Astrocyte of the cerebellum (primary cell): Measurements from ENCODE around the gene ZBTB46.
"Not testable (repeated sequence)": the region's sequence is repeated elsewhere in the genome, so short reads cannot be mapped to it uniquely, and the experiment has no call there.

Experiments
- DNase-seq: peaks from one replicate; pipeline ENCODE4 v3.0.0-alpha.2; 2011; ENCODE audit warnings: low read depth
- H3K4me3 ChIP-seq: 2 replicates; pipeline ENCODE4 v1.5.1; 2011; ENCODE audit warnings: mild to moderate bottlenecking, low read depth, low read length, moderate library complexity
- in situ Hi-C: cut with HindIII; loops from 2 replicates; pipeline ENCODE4 v1.10.0; 2017; ENCODE audit warnings: low sequenced_read_pairs
- TF ChIP-seq, protein P1 (sequence below): IDR thresholded peaks from 2 replicates; pipeline ENCODE4 v1.5.1; 2012; ENCODE audit warnings: low read length, low read depth, moderate library complexity, mild to moderate bottlenecking; ENCODE audit errors: missing control alignments

The ZBTB46 gene

DNA sequence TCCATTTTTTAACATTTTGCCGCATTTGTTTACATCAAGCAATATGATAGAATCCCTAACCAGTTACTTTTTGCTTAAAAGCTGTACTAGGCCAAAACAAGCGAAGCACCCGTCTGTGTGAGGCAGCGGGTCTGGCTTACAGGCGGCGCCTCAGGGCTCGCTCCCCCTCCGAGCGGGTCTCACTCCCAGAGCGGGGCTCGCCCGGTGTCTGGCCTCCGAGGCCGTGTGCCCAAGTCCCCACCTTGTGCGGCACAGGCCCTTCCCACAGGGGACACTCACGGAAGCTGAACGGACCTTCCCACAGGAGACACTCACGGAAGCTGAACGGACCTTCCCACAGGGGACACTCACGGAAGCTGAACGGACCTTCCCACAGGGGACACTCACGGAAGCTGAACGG is 23.4 kb downstream of the ZBTB46 start:
- no peak overlapping the region for H3K4me3 ChIP-seq
- no peak for DNase-seq
- in situ Hi-C loops = no loop called here
- TF ChIP-seq, protein P1, sequence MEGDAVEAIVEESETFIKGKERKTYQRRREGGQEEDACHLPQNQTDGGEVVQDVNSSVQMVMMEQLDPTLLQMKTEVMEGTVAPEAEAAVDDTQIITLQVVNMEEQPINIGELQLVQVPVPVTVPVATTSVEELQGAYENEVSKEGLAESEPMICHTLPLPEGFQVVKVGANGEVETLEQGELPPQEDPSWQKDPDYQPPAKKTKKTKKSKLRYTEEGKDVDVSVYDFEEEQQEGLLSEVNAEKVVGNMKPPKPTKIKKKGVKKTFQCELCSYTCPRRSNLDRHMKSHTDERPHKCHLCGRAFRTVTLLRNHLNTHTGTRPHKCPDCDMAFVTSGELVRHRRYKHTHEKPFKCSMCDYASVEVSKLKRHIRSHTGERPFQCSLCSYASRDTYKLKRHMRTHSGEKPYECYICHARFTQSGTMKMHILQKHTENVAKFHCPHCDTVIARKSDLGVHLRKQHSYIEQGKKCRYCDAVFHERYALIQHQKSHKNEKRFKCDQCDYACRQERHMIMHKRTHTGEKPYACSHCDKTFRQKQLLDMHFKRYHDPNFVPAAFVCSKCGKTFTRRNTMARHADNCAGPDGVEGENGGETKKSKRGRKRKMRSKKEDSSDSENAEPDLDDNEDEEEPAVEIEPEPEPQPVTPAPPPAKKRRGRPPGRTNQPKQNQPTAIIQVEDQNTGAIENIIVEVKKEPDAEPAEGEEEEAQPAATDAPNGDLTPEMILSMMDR = no peak

DNA sequence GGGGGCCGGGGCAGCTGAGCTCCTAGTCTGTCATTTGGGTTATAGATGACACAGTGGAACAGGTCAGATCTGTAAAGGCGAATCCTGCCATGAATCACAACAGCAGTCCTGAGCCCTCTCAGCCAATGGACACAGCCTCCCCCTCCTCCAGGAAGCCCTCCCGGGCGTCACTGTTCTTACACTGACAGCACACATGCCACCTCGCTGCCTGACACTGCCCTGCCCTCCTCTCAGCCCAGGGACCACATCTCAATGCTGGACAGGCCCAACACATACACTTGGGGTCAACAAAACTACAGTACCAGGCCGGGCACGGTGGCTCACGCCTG is 26.8 kb downstream of the ZBTB46 start:
- in situ Hi-C loops = no loop called here
- H3K4me3 ChIP-seq = no peak overlapping the region
- DNase-seq = no peak
- TF ChIP-seq, protein P1 = no peak

- DNase-seq = no peak
Observed at GRCh38 chr20:63802469-63803240, 28.4 kb downstream of the ZBTB46 start.

DNA sequence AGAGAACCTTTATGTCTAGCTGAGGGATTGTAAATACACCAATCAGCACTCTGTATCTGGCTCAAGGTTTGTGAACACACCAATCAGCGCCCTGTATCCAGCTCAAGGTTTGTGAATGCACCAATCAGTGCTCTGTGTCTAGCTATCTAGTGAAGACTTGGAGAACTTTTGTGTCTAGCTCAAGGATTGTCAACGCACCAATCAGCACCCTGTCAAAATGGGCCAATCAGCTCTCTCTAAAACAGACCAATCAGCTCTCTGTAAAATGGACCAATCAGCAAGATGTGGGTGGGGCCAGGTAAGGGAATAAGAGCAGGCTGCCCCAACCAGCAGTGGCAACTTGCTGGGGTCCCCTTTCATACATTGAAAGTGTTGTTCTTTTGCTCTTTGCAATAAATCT is 29.9 kb downstream of the ZBTB46 start:
- H3K4me3 ChIP-seq, DNase-seq, in situ Hi-C loops: not testable (repeated sequence)

More at GRCh38 chr20:63802469-63803240, 28.4 kb downstream of the ZBTB46 start:
- no peak overlapping the region for H3K4me3 ChIP-seq
- TF ChIP-seq, protein P1 = no peak
- in situ Hi-C loops = no loop called here

GRCh38 chr20:63800411-63800810 is 30.7 kb downstream of the ZBTB46 start:
- DNase-seq, H3K4me3 ChIP-seq, in situ Hi-C loops: not testable (repeated sequence)

DNA sequence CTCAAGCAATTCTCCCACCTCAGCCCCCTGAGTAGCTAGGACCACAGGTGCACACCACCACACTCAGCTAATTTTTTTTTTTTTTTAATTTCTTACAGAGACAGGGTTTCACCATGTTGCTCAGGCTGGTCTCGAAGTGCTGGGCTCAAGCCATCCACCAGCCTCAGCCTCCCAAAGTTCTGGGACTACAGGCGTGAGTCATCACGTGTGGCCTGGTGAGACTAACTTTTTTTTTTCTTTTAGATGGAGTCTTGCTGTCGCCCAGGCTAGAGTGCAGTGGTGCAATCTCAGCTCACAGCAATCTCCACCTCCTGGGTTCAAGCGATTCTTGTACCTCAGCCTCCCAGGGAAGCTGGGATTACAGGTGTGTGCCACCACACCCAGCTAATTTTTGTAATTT is 31.9 kb downstream of the ZBTB46 start:
- in situ Hi-C loops, H3K4me3 ChIP-seq, DNase-seq: not testable (repeated sequence)

- in situ Hi-C loops, H3K4me3 ChIP-seq, DNase-seq: not testable (repeated sequence)
Observed at GRCh38 chr20:63797175-63797574, 33.9 kb downstream of the ZBTB46 start.

- DNase-seq = no peak
- TF ChIP-seq, protein P1 = no peak
- in situ Hi-C loops = no loop called here
- H3K4me3 ChIP-seq = no peak overlapping the region
Observed at GRCh38 chr20:63795178-63795830, 35.8 kb downstream of the ZBTB46 start.
